Erythroblast (primary cell): Measurements from ENCODE around the gene MAN1A2.

Source experiments
- GATA1 ChIP-seq: IDR thresholded peaks from 2 replicates; pipeline ENCODE4 v1.6.1; 2011; ENCODE audit warnings: low read depth, mild to moderate bottlenecking, control low read depth, low read length, moderate library complexity
- POLR2A ChIP-seq: IDR thresholded peaks from 2 replicates; pipeline ENCODE4 v1.6.1; 2011; ENCODE audit warnings: mild to moderate bottlenecking, low read length

GRCh38 chr1:117511273-117511672 is 144.0 kb downstream of the MAN1A2 start:
- TF ChIP-seq POLR2A = no peak
- TF ChIP-seq GATA1 = no peak
